HG02798 (cell line): Measurements from ENCODE around the gene TPM2.

Experiments
- ATAC-seq: cut with Tn5 transposase; IDR thresholded peaks from one replicate; pipeline ENCODE4 v1.9.1; 2021; ENCODE audit warnings: mild to moderate bottlenecking; ENCODE audit not compliant: unreplicated experiment, poor library complexity

Gene TPM2

DNA sequence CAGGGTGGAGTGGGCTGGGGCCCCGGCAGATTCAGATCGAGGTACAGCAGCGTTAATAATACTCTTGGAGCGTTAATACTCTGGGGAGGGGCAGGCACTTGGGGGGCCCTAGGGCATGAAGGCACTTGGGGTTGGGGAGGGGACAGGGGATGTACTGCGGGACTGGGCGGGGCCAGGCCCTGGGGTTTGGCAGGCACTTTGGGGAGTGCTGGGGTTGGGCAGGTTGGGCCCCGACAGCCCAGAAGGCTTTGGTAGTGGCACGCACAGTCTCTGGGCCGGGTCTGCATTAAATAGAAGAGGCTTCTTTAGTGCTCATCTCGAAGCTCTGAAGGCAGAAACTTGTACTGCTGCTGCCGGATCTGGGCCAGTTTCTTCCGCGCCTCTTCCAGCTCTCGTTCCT, 7.8 kb upstream of the TPM2 start:
- ATAC-seq = no peak

DNA sequence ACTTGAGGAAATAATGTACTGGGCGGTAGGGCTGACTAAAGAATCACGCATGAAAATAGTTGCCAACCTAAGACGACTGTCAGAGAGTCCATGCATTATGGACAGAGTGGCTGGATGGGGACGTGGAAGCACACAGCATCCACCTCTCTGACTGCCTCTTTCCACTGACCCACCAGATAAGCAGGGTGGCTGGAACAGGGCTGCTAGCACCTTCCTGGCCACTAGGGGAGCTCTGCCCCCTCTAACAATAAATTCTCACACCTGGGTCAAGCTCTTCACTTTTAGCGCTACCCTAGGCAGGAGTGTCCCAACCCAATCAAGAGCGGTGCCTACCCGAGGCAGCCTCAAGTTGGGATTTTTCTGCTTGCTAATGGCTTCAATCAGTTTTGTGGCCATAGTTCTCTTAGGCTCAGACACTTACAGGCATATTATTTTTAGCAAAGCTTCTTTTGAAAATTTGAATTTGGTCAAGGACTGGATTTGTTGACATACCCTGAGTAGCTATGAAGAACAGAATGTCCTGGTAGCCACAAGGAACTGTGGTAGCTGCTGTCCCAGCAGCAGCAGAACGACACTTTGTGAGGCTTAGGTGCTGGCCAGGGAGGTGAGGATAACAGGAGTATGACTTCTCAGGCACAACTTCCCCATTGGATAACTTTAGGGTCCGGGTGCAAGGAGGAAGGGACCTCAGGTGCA, 6.9 kb upstream of the TPM2 start:
- peak; percentile 80 for ATAC-seq

- no peak for ATAC-seq
Measured at GRCh38 chr9:35695943-35696401, 6.2 kb upstream of the TPM2 start.

- no peak for ATAC-seq
Measured at GRCh38 chr9:35691757-35692301, 2.1 kb upstream of the TPM2 start.

DNA sequence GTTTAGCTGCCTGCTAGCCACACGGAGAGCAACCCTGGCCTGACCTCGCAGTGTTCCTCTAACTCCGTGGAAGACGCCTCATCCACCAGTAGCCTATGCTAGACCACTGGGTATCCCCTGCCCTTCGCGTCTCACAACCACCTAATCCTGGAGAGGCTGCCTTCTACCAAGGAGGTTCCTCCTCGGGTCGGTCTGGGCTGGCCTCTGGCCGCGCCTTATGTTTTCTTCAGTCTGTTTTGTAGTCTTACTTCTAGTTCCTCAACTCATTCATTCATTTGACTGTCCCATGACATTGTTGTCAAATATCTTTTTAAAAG, 1.6 kb upstream of the TPM2 start:
- ATAC-seq = no peak

DNA sequence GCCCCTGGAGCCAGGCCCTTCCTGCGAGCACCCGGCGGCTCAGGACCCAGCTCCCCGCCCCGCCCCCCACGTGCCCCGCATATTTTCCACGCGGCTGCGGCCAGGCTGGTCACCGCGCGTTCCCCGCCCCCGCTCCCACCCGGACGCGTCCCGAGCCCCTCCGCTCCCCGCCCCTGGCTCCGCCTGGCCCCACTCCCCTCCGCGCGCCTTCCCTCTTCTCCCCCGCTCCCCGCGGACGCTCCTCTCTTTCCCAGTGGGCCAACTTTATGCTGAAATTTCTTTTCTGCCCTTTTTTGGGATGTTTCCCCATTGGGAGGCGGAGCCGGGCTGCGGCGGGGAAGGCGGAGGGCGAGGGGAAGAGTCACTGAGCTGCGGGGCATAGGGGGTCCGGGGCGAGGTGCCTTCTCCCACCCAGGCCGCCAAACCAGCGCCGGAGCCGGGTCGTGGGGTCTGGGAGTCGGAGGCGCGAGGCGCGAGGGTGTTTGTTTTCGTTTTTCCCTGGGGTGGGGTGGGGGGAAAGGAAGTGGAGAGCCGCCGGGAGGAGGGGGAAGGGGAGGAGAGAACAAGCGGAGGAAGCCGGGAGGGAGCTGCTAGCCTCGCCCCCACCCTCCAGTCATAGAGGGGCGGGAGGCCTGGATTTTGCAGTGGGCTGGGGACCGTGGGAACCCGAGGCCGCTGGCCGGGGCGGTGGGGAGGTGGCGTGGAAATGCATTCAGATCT, 1.0 kb upstream of the TPM2 start:
- ATAC-seq = no peak

- no peak for ATAC-seq
Measured at GRCh38 chr9:35690294-35690613, 529 bp upstream of the TPM2 start.

GRCh38 chr9:35688558-35689541, 875 bp downstream of the TPM2 start:
- ATAC-seq = no peak

GRCh38 chr9:35687972-35688557, 1.7 kb downstream of the TPM2 start:
- ATAC-seq = no peak

- ATAC-seq = no peak
Measured at GRCh38 chr9:35687306-35687705, 2.4 kb downstream of the TPM2 start.

GRCh38 chr9:35686222-35687203, 3.2 kb downstream of the TPM2 start:
- peak; percentile 51 for ATAC-seq

DNA sequence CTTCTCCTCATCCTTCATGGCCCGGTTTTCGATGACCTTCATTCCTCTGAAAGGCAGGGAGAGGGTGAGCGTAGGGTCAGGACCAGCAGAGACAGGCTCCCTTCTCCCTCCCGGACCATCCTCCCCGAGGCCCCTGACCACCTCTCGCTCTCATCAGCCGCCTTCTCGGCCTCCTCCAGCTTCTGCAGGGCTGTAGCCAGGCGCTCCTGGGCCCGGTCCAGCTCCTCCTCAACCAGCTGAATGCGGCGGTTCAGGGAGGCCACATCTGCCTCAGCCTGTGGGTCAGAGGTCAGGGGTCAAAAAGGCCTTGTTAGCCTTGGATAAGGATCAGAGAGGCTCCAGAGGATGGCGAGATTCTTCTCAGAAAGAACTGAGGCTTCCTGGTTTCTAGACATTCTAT, 4.2 kb downstream of the TPM2 start:
- no peak for ATAC-seq

- ATAC-seq = no peak
Measured at GRCh38 chr9:35684921-35685320, 4.8 kb downstream of the TPM2 start.

- no peak for ATAC-seq
Measured at GRCh38 chr9:35683323-35683722, 6.4 kb downstream of the TPM2 start.

GRCh38 chr9:35682520-35683315, 7.0 kb downstream of the TPM2 start:
- ATAC-seq = no peak

GRCh38 chr9:35682051-35682450, 7.7 kb downstream of the TPM2 start:
- ATAC-seq = no peak

- no peak for ATAC-seq
Measured at GRCh38 chr9:35681341-35682002, 8.3 kb downstream of the TPM2 start.
